ENCODE results near the gene FAM161B.
"Not testable (repeated sequence)": the region's sequence is repeated elsewhere in the genome, so short reads cannot be mapped to it uniquely, and the experiment has no call there.

FAM161B gene

GRCh38 chr14:73942180-73942579 lies 7.7 kb downstream of the FAM161B start:
- no peak for TF ChIP-seq CTCF (IDR thresholded peaks at IDR 0.05; ENCODE audit: low read depth, low read length)

GRCh38 chr14:73937012-73937411 lies 12.9 kb downstream of the FAM161B start:
- TF ChIP-seq CTCF (IDR thresholded peaks at IDR 0.05; ENCODE audit: low read depth, low read length), result no peak

More at GRCh38 chr14:73942180-73942579, 7.7 kb downstream of the FAM161B start:
- no peak overlapping the region for H3K4me3 ChIP-seq (ENCODE audit: low read depth, low read length)

GRCh38 chr14:73936548-73936947 lies 13.3 kb downstream of the FAM161B start:
- H3K4me3 ChIP-seq (ENCODE audit: low read depth, low read length), result no peak overlapping the region
- no peak for TF ChIP-seq CTCF (IDR thresholded peaks at IDR 0.05; ENCODE audit: low read depth, low read length)

More at GRCh38 chr14:73937012-73937411, 12.9 kb downstream of the FAM161B start:
- no peak overlapping the region for H3K4me3 ChIP-seq (ENCODE audit: low read depth, low read length)

- TF ChIP-seq CTCF (IDR thresholded peaks at IDR 0.05; ENCODE audit: low read depth, low read length), result no peak
- H3K4me3 ChIP-seq (ENCODE audit: low read depth, low read length), result no peak overlapping the region
Observed at GRCh38 chr14:73935666-73936065, 14.2 kb downstream of the FAM161B start.

GRCh38 chr14:73924337-73924736 lies 25.6 kb downstream of the FAM161B start:
- no peak for TF ChIP-seq CTCF (IDR thresholded peaks at IDR 0.05; ENCODE audit: low read depth, low read length)
- H3K4me3 ChIP-seq (ENCODE audit: low read depth, low read length), result no peak overlapping the region

GRCh38 chr14:73919457-73919856 lies 30.4 kb downstream of the FAM161B start:
- not testable (repeated sequence) for H3K4me3 ChIP-seq (ENCODE audit: low read depth, low read length)

GRCh38 chr14:73916324-73916723 lies 33.6 kb downstream of the FAM161B start:
- no peak overlapping the region for H3K4me3 ChIP-seq (ENCODE audit: low read depth, low read length)
- no peak for TF ChIP-seq CTCF (IDR thresholded peaks at IDR 0.05; ENCODE audit: low read depth, low read length)

GRCh38 chr14:73913256-73913655 lies 36.6 kb downstream of the FAM161B start:
- no peak overlapping the region for H3K4me3 ChIP-seq (ENCODE audit: low read depth, low read length)
- no peak for TF ChIP-seq CTCF (IDR thresholded peaks at IDR 0.05; ENCODE audit: low read depth, low read length)

Measured in WI38 (cell line).